ENCODE data around the gene MMP20.
"Not testable (repeated sequence)": the region's sequence is repeated elsewhere in the genome, so short reads cannot be mapped to it uniquely, and the experiment has no call there.

- TF ChIP-seq ZNF138 (CRISPR knock-in tag; IDR thresholded peaks at IDR 0.05; ENCODE audit: low read depth); BHLHE40 (IDR thresholded peaks at IDR 0.05; ENCODE audit: low read length); ZMYM4 (CRISPR knock-in tag; IDR thresholded peaks at IDR 0.05); NFATC3 (CRISPR knock-in tag; IDR thresholded peaks at IDR 0.05); ZMYM3 (CRISPR knock-in tag; IDR thresholded peaks at IDR 0.05); SMC3 (IDR thresholded peaks at IDR 0.05; ENCODE audit: low read length); ZZZ3 (CRISPR knock-in tag; IDR thresholded peaks at IDR 0.05; ENCODE audit: borderline replicate concordance): not testable (repeated sequence)
These were observed 4.8 kb upstream of the MMP20 start for GRCh38 chr11:102629908-102630307.

Measured in HepG2 (cell line).